Gastrocnemius medialis (tissue), 4 donors: ENCODE data around the gene CDCA4.

Source experiments
- POLR2A ChIP-seq, 2 donors: fragments of 450-650 bp; IDR thresholded peaks; one replicate each; pipeline ENCODE4 v1.6.1; 2017; ENCODE audit warnings: antibody characterized with exemption in 2 of 2, mild to moderate bottlenecking in 2 of 2, moderate library complexity in 2 of 2
- TF ChIP-seq, protein P1 (sequence below), 5 experiments: fragments of 450-650 bp in 3 of 5; fragments of 200-600 bp in 2 of 5; sonication (generic) in 2 of 5; IDR thresholded peaks in 4 of 5; conservative IDR thresholded peaks in 1 of 5; 1 replicate in 4 of 5; 2 replicates in 1 of 5; pipeline ENCODE4 v1.5.1; 2016 to 2019; ENCODE audit warnings: antibody characterized with exemption in 5 of 5, mild to moderate bottlenecking in 3 of 5, moderate library complexity in 3 of 5

DNA sequence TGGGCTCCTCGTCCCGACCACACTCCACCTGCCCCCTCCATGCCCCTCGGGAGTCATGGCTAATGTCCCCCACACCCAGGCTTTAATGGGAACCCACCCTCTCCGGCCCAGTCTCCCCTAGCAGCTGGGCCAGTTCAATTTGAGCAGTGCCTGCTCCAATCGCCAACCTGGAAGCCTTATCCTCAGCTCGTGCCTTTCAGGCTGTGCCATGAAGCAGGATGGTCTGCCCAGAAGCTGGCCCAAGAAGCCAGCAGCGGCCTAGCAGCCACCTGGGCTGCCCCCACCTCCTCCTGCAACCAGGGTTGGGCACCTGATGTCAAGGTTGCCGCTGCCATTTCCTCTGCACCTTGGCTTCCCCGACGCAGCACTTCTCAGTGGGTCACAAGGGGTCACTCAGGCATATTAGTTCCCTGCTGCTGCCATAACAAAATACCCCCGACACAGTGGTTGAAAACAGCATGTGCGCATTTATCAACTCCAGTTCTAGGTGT is 37.6 kb downstream of the CDCA4 start:
- TF ChIP-seq POLR2A (IDR thresholded peaks at IDR 0.05), result no peak
- TF ChIP-seq, protein P1, sequence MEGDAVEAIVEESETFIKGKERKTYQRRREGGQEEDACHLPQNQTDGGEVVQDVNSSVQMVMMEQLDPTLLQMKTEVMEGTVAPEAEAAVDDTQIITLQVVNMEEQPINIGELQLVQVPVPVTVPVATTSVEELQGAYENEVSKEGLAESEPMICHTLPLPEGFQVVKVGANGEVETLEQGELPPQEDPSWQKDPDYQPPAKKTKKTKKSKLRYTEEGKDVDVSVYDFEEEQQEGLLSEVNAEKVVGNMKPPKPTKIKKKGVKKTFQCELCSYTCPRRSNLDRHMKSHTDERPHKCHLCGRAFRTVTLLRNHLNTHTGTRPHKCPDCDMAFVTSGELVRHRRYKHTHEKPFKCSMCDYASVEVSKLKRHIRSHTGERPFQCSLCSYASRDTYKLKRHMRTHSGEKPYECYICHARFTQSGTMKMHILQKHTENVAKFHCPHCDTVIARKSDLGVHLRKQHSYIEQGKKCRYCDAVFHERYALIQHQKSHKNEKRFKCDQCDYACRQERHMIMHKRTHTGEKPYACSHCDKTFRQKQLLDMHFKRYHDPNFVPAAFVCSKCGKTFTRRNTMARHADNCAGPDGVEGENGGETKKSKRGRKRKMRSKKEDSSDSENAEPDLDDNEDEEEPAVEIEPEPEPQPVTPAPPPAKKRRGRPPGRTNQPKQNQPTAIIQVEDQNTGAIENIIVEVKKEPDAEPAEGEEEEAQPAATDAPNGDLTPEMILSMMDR (IDR thresholded peaks at IDR 0.05 in 4 of 5, conservative IDR thresholded peaks at IDR 0.05 in 1 of 5), result no peak
